ENCODE data around the gene SLC25A26. TPM values are rescaled to one million over a fixed set of nuclear protein-coding genes. Genes with fewer than 3 reads are reported as not detected.
A peak's percentile ranks its signal among the peaks of the same experiment; 100 is the strongest.

Gene SLC25A26
- total RNA-seq, 1 experiment from 2014 or later, result 23.8 TPM

DNA sequence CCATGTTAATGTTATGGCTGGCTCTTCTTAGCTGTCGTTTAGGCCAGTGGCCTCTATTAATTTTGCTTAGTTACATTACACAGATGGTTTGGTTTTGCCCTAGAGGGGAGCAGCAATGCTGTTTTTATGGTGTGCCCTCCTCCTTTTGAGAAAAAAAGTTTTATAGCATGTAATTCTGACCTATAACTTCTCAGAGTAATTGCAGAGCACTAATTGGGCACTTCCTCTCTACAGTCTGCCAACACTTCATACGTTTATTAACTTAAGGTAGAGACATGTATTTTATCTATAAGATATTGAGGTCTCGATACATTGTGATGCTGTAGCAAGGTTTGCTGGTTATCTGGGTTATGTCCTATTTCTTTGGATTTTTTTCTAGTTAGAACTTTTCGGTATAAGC is 12.2 kb downstream of the SLC25A26 start:
- H3K4me1 ChIP-seq (ENCODE audit: control insufficient read depth in 1 of 2, insufficient read depth in 2 of 2, low read length in 2 of 2), result no peaks in the 10 kb centered on the region
- peaks cover 52% of the 10 kb centered on the region for H3K79me2 ChIP-seq (ENCODE audit: insufficient read depth, low read length)
- ATAC-seq (no peak), DNase-seq (ENCODE audit: low read depth, low spot score) (no peak)
- no peak overlapping the region for H3K4me2 ChIP-seq (ENCODE audit: low read length)
- 0 out of 2 replicates have a peak, but pooled peaks cover 3% of the 10 kb centered on the region for H4K20me1 ChIP-seq (ENCODE audit: insufficient read depth)
- RAD21 ChIA-PET (ENCODE audit: low non-redundant PET in 1 of 2, low total read pairs in 2 of 2, uncharacterized antibody in 2 of 2, unreplicated experiment in 2 of 2), result no interaction called here
- no TSS peak for BruUV-seq (replicated peaks)
- intact Hi-C loops (cut with micrococcal nuclease), result no loop called here
- TF ChIP-seq RAD21 (IDR thresholded peaks at IDR 0.05; ENCODE audit: low read depth) (no peak), POLR2A (IDR thresholded peaks at IDR 0.05; ENCODE audit: borderline replicate concordance, extremely low read depth, insufficient read depth, insufficient read length) (no peak), SP1 (IDR thresholded peaks at IDR 0.05; ENCODE audit: low read depth) (no peak)
- TF ChIP-seq, protein P1, sequence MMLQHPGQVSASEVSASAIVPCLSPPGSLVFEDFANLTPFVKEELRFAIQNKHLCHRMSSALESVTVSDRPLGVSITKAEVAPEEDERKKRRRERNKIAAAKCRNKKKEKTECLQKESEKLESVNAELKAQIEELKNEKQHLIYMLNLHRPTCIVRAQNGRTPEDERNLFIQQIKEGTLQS (IDR thresholded peaks at IDR 0.05), result no peak
- no peaks in the 10 kb centered on the region for H3K9me3 ChIP-seq (ENCODE audit: control insufficient read depth in 1 of 2, insufficient read depth in 1 of 2, low read depth in 1 of 2, low read length in 2 of 2)
- POLR2A ChIA-PET, result no interaction called here
- H3K36me3 ChIP-seq (ENCODE audit: control insufficient read depth in 1 of 2, insufficient read depth in 2 of 2, low read length in 2 of 2), result no peaks in the 10 kb centered on the region
- H2AFZ ChIP-seq (ENCODE audit: low read depth, low read length, poor library complexity, severe bottlenecking), result no peak overlapping the region
- no peaks in the 10 kb centered on the region for H3K9me2 ChIP-seq (ENCODE audit: insufficient read depth)
- no peak overlapping the region for H3K4me3 ChIP-seq (replicated peaks in 1 of 2; ENCODE audit: low read depth in 1 of 2, low read length in 2 of 2)
- H3K27me3 ChIP-seq (ENCODE audit: insufficient read depth, low read length), result no peaks in the 10 kb centered on the region
- CTCF ChIA-PET, result no interaction called here
- H3K9ac ChIP-seq (ENCODE audit: low read length), result no peak overlapping the region
- no peak overlapping the region for H3K27ac ChIP-seq (ENCODE audit: low read depth, low read length)

DNA sequence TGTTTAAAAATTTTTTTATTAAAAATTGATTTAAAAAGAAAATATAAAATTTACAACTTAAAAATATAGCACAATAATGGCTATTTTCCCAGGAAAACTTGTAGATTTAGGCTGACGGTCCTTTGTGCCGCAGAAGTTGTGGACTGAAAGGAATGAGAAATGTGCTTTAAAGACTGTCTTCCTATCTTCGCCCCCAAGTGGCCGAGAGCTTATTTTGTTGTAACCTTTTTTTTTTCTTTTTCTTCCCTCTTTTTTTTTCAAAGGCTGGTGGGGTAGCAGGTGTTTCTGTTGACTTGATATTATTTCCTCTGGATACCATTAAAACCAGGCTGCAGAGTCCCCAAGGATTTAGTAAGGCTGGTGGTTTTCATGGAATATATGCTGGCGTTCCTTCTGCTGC is 15.5 kb downstream of the SLC25A26 start:
- ChIA-PET CTCF (interaction anchor here (1.1 to 1.7 kb wide), 4 partner anchors 18 to 586 kb away, joined by 3 to 7 read pairs (median 4); no protein-coding TSS in a partner anchor), RAD21 (ENCODE audit: low non-redundant PET in 1 of 2, low total read pairs in 2 of 2, uncharacterized antibody in 2 of 2, unreplicated experiment in 2 of 2) (no interaction called here)
- ATAC-seq, result no peak

More for the DNA sequence above, 15.5 kb downstream of the SLC25A26 start:
- POLR2A ChIA-PET, result interaction anchor here (0.8 kb wide), 1 partner anchor 16 kb away, joined by 5 read pairs; no protein-coding TSS in a partner anchor
- H3K36me3 ChIP-seq (ENCODE audit: control insufficient read depth in 1 of 2, insufficient read depth in 2 of 2, low read length in 2 of 2), result peaks cover 0 to 18% of the 10 kb centered on the region in 2 experiments; a peak in 2 of 4 replicates
- H3K79me2 ChIP-seq (ENCODE audit: insufficient read depth, low read length), result peaks cover 32% of the 10 kb centered on the region
- peak; percentile 2 for DNase-seq (ENCODE audit: low read depth, low spot score)
- no peak overlapping the region for H3K27ac ChIP-seq (ENCODE audit: low read depth, low read length)
- TF ChIP-seq RAD21 (IDR thresholded peaks at IDR 0.05; ENCODE audit: low read depth) (peak; percentile 14; the same call in 1 of the 2 replicates), SRF (IDR thresholded peaks at IDR 0.05; ENCODE audit: low read depth) (no peak), JUND (IDR thresholded peaks at IDR 0.05) (no peak), POLR2A (IDR thresholded peaks at IDR 0.05; ENCODE audit: borderline replicate concordance, extremely low read depth, insufficient read depth, insufficient read length) (no peak), ZFX (IDR thresholded peaks at IDR 0.05) (no peak), SIN3A (IDR thresholded peaks at IDR 0.05; ENCODE audit: low read depth) (no peak)
- TF ChIP-seq, protein P2, sequence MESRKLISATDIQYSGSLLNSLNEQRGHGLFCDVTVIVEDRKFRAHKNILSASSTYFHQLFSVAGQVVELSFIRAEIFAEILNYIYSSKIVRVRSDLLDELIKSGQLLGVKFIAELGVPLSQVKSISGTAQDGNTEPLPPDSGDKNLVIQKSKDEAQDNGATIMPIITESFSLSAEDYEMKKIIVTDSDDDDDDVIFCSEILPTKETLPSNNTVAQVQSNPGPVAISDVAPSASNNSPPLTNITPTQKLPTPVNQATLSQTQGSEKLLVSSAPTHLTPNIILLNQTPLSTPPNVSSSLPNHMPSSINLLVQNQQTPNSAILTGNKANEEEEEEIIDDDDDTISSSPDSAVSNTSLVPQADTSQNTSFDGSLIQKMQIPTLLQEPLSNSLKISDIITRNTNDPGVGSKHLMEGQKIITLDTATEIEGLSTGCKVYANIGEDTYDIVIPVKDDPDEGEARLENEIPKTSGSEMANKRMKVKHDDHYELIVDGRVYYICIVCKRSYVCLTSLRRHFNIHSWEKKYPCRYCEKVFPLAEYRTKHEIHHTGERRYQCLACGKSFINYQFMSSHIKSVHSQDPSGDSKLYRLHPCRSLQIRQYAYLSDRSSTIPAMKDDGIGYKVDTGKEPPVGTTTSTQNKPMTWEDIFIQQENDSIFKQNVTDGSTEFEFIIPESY (IDR thresholded peaks at IDR 0.05; ENCODE audit: extremely low read depth, insufficient replicate concordance, low read length), result no peak
- TF ChIP-seq, protein P3, sequence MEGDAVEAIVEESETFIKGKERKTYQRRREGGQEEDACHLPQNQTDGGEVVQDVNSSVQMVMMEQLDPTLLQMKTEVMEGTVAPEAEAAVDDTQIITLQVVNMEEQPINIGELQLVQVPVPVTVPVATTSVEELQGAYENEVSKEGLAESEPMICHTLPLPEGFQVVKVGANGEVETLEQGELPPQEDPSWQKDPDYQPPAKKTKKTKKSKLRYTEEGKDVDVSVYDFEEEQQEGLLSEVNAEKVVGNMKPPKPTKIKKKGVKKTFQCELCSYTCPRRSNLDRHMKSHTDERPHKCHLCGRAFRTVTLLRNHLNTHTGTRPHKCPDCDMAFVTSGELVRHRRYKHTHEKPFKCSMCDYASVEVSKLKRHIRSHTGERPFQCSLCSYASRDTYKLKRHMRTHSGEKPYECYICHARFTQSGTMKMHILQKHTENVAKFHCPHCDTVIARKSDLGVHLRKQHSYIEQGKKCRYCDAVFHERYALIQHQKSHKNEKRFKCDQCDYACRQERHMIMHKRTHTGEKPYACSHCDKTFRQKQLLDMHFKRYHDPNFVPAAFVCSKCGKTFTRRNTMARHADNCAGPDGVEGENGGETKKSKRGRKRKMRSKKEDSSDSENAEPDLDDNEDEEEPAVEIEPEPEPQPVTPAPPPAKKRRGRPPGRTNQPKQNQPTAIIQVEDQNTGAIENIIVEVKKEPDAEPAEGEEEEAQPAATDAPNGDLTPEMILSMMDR (IDR thresholded peaks at IDR 0.05 in 2 of 3, conservative IDR thresholded peaks at IDR 0.05 in 1 of 3; ENCODE audit: borderline replicate concordance in 1 of 3, insufficient read depth in 1 of 3, low read depth in 2 of 3, low read length in 2 of 3), result peak in 1 of 3 experiments; percentile 30; a peak in 1 of 6 replicates
- no peak overlapping the region for H2AFZ ChIP-seq (ENCODE audit: low read depth, low read length, poor library complexity, severe bottlenecking)
- no peak overlapping the region for H3K4me3 ChIP-seq (replicated peaks in 1 of 2; ENCODE audit: low read depth in 1 of 2, low read length in 2 of 2)
- 0 out of 2 replicates have a peak, but pooled peaks cover 3% of the 10 kb centered on the region for H4K20me1 ChIP-seq (ENCODE audit: insufficient read depth)
- H3K9me2 ChIP-seq (ENCODE audit: insufficient read depth), result no peaks in the 10 kb centered on the region
- no peak overlapping the region for H3K4me2 ChIP-seq (ENCODE audit: low read length)
- no peak overlapping the region for H3K9ac ChIP-seq (ENCODE audit: low read length)
- intact Hi-C loops (cut with micrococcal nuclease), result no loop called here
- BruUV-seq (replicated peaks), result no TSS peak
- no peaks in the 10 kb centered on the region for H3K9me3 ChIP-seq (ENCODE audit: control insufficient read depth in 1 of 2, insufficient read depth in 1 of 2, low read depth in 1 of 2, low read length in 2 of 2)
- H3K27me3 ChIP-seq (ENCODE audit: insufficient read depth, low read length), result no peaks in the 10 kb centered on the region
- no peaks in the 10 kb centered on the region for H3K4me1 ChIP-seq (ENCODE audit: control insufficient read depth in 1 of 2, insufficient read depth in 2 of 2, low read length in 2 of 2)

Data from HCT116 (cell line).